GM19025 (cell line): ENCODE results near the gene SH3RF3.

Experiments used
- ATAC-seq: cut with Tn5 transposase; IDR thresholded peaks from one replicate; pipeline ENCODE4 v1.9.1; 2021; ENCODE audit warnings: mild to moderate bottlenecking, low read depth, moderate library complexity; ENCODE audit not compliant: unreplicated experiment

The SH3RF3 gene

GRCh38 chr2:109136542-109136941 is 7.5 kb downstream of the SH3RF3 start:
- ATAC-seq: no peak

- no peak for ATAC-seq
These were observed 8.6 kb downstream of the SH3RF3 start for GRCh38 chr2:109137616-109138015.

GRCh38 chr2:109138449-109138848 is 9.4 kb downstream of the SH3RF3 start:
- ATAC-seq: no peak

DNA sequence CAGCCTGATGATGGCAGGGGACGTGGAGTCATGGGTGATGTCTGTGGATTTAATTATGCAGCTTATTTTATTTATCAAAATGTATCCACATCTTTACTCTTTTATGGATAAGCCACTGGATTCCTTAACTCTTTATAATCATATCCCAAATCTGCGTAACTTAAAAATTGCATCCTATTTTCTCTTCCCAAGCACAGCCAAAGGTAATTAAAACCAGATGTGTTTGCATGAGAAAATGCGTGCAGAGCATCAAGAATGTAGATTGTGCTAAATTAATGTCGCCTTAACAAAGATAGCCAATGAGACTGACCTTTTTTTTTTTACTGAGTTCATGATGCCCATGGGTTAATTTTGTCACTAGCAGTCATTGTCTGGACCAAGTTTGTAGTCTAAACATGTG is 10.0 kb downstream of the SH3RF3 start:
- ATAC-seq: no peak

DNA sequence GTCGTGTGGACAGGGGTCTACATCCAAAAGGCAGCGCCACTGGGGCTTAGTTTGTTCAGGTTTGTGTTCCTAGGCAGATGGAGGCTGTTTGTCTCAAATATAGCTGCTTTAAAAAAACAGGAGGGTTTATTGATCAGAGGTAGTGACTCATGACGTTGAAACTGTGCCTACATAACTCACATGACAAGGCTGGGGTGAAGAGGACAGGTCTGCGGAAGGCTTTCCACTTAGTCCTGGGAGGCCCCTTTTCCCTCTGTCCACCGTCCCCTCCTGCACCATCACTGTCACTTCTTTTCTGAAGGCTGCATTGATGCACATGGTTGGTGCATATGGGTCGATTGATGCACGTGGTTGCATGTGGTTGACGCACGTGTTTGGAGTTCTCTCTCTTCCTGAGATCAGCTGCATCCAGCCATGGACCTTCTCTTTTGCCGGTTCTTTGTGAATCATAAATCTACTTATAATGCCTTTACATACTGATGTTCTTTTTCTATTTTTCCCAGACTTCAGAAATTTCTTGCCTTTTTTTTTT is 10.9 kb downstream of the SH3RF3 start:
- no peak for ATAC-seq

GRCh38 chr2:109141006-109141600 is 12.1 kb downstream of the SH3RF3 start:
- ATAC-seq: no peak

GRCh38 chr2:109141727-109142283 is 12.8 kb downstream of the SH3RF3 start:
- no peak for ATAC-seq

- ATAC-seq: no peak
These were observed 13.6 kb downstream of the SH3RF3 start for GRCh38 chr2:109142416-109143210.

GRCh38 chr2:109143214-109144187 is 14.5 kb downstream of the SH3RF3 start:
- peak; percentile 89 for ATAC-seq

DNA sequence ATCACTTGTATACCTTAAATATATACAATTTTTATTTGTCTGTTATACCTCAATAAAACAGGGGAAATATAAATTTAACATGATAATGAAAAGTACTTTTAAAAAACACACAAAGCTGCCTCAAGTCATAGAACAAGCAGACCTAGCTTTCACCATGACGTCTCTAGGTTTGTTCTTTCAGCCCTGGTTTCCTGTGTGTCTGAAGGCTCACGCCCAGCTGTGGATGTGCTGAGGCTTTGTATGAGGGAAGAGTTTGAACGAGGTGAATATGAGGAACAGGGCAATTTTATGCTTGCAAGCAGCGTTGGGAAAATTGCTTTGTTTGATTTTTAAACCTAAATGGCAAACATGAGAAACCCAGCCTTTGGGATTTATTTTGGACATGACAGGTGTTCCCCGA is 15.3 kb downstream of the SH3RF3 start:
- ATAC-seq: no peak

DNA sequence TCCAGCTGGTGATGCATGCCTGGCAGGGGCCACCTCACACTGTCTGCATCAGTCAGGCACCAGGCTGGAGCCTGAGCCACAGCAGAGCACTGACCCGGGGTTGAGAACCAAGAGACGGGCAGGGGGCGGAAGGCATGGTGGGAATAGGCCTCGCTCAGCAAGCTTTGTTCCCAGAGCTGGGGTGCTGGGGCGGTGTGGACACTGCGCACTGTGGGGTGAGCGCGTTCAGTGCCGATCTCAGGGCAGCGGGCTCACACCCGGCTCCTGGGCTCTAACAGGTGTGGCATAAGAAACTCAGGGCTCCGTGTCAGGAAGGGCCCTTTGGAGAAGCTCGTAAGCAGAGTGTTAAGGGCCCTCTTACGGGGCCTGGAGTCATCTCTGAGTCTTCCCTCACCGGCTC is 15.7 kb downstream of the SH3RF3 start:
- ATAC-seq: no peak

GRCh38 chr2:109145286-109145685 is 16.3 kb downstream of the SH3RF3 start:
- no peak for ATAC-seq

GRCh38 chr2:109147405-109147804 is 18.4 kb downstream of the SH3RF3 start:
- ATAC-seq: no peak

GRCh38 chr2:109148117-109148746 is 19.2 kb downstream of the SH3RF3 start:
- no peak for ATAC-seq

DNA sequence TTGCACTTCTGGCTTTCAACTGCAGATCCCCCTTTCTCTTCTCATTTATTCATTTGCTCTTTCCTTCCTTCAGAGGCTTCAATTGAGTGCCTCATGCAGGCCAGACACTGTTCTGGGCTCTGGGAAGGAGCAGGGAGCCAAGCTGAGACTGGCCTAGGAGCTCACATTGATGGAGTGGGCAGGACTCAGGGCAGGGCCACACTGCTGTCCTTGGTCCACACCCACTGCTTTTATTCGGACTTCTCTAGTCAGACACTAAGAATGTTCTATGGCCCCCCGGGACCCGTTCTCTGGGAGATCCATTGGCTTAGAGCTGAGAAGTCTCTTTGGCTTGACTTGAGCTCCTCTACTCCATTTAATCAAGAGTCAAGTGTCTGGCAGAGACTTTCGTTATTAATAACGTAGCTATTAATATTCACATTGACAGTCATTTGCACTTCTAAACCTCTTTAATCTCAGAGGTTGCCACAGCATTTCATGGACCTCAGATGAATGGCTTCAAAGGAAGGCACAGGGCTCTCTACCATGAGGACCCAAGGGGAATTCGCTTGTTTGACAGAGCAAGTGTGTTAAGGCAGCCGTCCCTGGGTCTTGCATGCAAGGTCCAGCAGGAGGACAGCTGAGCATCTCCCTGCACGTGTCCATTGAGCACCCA is 20.1 kb downstream of the SH3RF3 start:
- no peak for ATAC-seq

DNA sequence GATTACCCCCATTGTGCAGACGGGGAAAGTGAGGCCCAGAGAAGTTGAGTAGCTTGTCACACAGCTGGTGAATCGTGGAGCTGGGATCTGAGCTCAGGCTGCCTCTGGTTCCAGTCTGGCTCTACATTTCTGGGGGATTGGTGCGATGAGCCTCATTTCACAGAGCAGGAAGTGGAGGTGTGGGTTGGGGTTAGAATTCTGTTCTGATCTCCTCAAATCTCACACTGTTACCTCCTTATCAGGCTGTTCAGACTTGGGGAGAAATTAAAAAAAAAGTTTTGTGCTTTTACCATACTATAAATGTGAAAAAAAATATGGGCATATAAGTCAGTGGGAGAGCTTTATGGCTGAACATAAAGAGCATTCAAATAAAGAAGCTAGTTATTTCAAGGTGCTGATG is 21.6 kb downstream of the SH3RF3 start:
- ATAC-seq: no peak

- no peak for ATAC-seq
These were observed 22.5 kb downstream of the SH3RF3 start for GRCh38 chr2:109151519-109151918.

DNA sequence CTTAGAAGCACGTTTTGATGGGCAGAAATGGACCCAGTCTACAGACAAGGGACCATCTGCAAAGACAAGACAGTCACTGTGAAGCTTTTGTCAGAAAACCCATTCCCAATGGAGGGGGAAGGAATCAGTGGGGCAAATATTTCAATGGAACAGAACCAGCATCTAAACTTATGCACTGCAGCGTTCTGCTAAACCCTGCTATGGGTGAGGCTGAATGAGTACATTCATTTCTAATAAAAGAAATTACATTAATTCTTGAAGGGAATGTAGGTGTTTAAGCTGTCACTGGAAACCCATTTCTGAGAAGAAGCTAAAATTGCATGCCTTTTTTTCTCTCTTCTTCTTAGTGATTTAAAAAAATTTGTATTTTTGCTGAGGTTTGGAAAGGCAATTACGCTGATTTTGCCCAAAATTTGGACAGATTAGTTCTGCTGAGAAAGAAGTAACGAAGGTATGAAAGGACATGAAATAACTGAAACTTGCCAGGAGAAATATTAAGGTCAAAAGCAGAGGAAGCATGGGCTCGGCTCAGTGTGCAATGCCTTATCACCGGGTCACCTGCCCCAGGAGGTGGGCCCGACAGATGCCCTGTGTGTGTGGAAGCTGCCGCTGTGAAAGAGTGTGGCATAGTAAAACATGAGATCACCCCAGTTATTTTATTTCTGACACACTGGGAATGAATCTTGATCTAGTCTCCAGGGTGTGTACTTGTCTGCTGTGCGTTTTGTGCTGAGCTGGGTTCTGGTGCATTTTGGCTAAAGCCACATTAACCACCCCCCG is 24.2 kb downstream of the SH3RF3 start:
- no peak for ATAC-seq

- ATAC-seq: no peak
These were observed 24.8 kb downstream of the SH3RF3 start for GRCh38 chr2:109153807-109154206.
